ENCODE results near the gene MOSPD3.

Gene MOSPD3

GRCh38 chr7:100607111-100607510 lies 5.2 kb upstream of the MOSPD3 start:
- no peaks in the 10 kb centered on the region for H3K36me3 ChIP-seq (ENCODE audit: control insufficient read depth, low read length)
- peaks cover 6% of the 10 kb centered on the region for H3F3A ChIP-seq (ENCODE audit: control insufficient read depth, insufficient read depth)

GRCh38 chr7:100609958-100610357 lies 2.4 kb upstream of the MOSPD3 start:
- Histone ChIP-seq H3K9me3 (ENCODE audit: control insufficient read depth, insufficient read depth, low read length) (no peaks in the 10 kb centered on the region), H3K9me2 (replicated peaks; ENCODE audit: control insufficient read depth, low read length) (no peaks in the 10 kb centered on the region), H4K20me1 (ENCODE audit: control insufficient read depth, insufficient read depth, low read depth, low read length) (no peaks in the 10 kb centered on the region), H3K27me3 (ENCODE audit: control insufficient read depth, low read length) (peaks cover 33% of the 10 kb centered on the region), H3K27ac (ENCODE audit: low read depth, low read length) (no peak overlapping the region), H3K4me2 (ENCODE audit: low read length) (no peak overlapping the region), H3F3A (ENCODE audit: control insufficient read depth, insufficient read depth) (peaks cover 6% of the 10 kb centered on the region), H3K4me1 (ENCODE audit: control insufficient read depth, low read length) (peaks cover 19% of the 10 kb centered on the region), H3K4me3 (ENCODE audit: low read length) (no peak overlapping the region), H3K79me2 (ENCODE audit: control insufficient read depth, low read length) (no peaks in the 10 kb centered on the region), H3K36me3 (ENCODE audit: control insufficient read depth, low read length) (no peaks in the 10 kb centered on the region)
- no peak for TF ChIP-seq CTCF (IDR thresholded peaks at IDR 0.05; ENCODE audit: low read depth, low read length, poor library complexity, severe bottlenecking)
- no peak for TF ChIP-seq EZH2phosphoT487 (IDR thresholded peaks at IDR 0.05; ENCODE audit: borderline replicate concordance, low read length)

More at GRCh38 chr7:100607111-100607510, 5.2 kb upstream of the MOSPD3 start:
- TF ChIP-seq CTCF (IDR thresholded peaks at IDR 0.05; ENCODE audit: low read depth, low read length, poor library complexity, severe bottlenecking) (no peak), EZH2phosphoT487 (IDR thresholded peaks at IDR 0.05; ENCODE audit: borderline replicate concordance, low read length) (no peak)
- Histone ChIP-seq H3K4me2 (ENCODE audit: low read length) (no peak overlapping the region), H3K79me2 (ENCODE audit: control insufficient read depth, low read length) (no peaks in the 10 kb centered on the region), H4K20me1 (ENCODE audit: control insufficient read depth, insufficient read depth, low read depth, low read length) (no peaks in the 10 kb centered on the region), H3K9me3 (ENCODE audit: control insufficient read depth, insufficient read depth, low read length) (no peaks in the 10 kb centered on the region), H3K4me3 (ENCODE audit: low read length) (no peak overlapping the region), H3K9me2 (replicated peaks; ENCODE audit: control insufficient read depth, low read length) (no peaks in the 10 kb centered on the region), H3K4me1 (ENCODE audit: control insufficient read depth, low read length) (peaks cover 22% of the 10 kb centered on the region), H3K27me3 (ENCODE audit: control insufficient read depth, low read length) (peaks cover 30% of the 10 kb centered on the region), H3K27ac (ENCODE audit: low read depth, low read length) (no peak overlapping the region)

- Histone ChIP-seq H3K27me3 (ENCODE audit: control insufficient read depth, low read length) (peaks cover 27% of the 10 kb centered on the region), H3K36me3 (ENCODE audit: control insufficient read depth, low read length) (no peaks in the 10 kb centered on the region), H4K20me1 (ENCODE audit: control insufficient read depth, insufficient read depth, low read depth, low read length) (no peaks in the 10 kb centered on the region), H3K4me3 (ENCODE audit: low read length) (peak overlapping the region; percentile 76), H3K9me3 (ENCODE audit: control insufficient read depth, insufficient read depth, low read length) (no peaks in the 10 kb centered on the region), H3K4me2 (ENCODE audit: low read length) (peak overlapping the region; percentile 81), H3K4me1 (ENCODE audit: control insufficient read depth, low read length) (peaks cover 11% of the 10 kb centered on the region), H3K9me2 (replicated peaks; ENCODE audit: control insufficient read depth, low read length) (no peaks in the 10 kb centered on the region), H3K79me2 (ENCODE audit: control insufficient read depth, low read length) (no peaks in the 10 kb centered on the region), H3K27ac (ENCODE audit: low read depth, low read length) (no peak overlapping the region), H3F3A (ENCODE audit: control insufficient read depth, insufficient read depth) (peaks cover 6% of the 10 kb centered on the region)
- TF ChIP-seq CTCF (IDR thresholded peaks at IDR 0.05; ENCODE audit: low read depth, low read length, poor library complexity, severe bottlenecking) (peak; percentile 52), EZH2phosphoT487 (IDR thresholded peaks at IDR 0.05; ENCODE audit: borderline replicate concordance, low read length) (no peak)
Observed at GRCh38 chr7:100612730-100613390, 520 bp downstream of the MOSPD3 start.
